Effector memory CD8-positive, alpha-beta T cell (primary cell): ENCODE measurements around the gene SPATA2L.
"Not testable (repeated sequence)": the region's sequence is repeated elsewhere in the genome, so short reads cannot be mapped to it uniquely, and the experiment has no call there.

ENCODE experiments used
- ATAC-seq: fragments of 150-1000 bp; cut with Tn5 transposase; replicated peaks from 2 replicates; pipeline ENCODE4 v1.10.0; 2021; ENCODE audit warnings: mild to moderate bottlenecking, moderate library complexity
- DNase-seq, 3 experiments: peaks; one replicate each; pipeline ENCODE4 v3.0.0; 2021
- H3K27ac Mint-ChIP-seq, 2 donors: one replicate each; pipeline ENCODE4 v1.8.0; 2022; ENCODE audit warnings: mild to moderate bottlenecking in 2 of 2, mixed read lengths in 2 of 2, moderate library complexity in 2 of 2
- H3K27me3 Mint-ChIP-seq, 2 donors: one replicate each; pipeline ENCODE4 v1.8.0; 2022; ENCODE audit warnings: mixed read lengths in 2 of 2
- H3K36me3 Mint-ChIP-seq: one replicate; pipeline ENCODE4 v1.8.0; 2022; ENCODE audit warnings: mild to moderate bottlenecking, moderate library complexity, mixed read lengths; ENCODE audit not compliant: insufficient read depth
- H3K4me1 Mint-ChIP-seq, 2 donors: one replicate each; pipeline ENCODE4 v1.8.0; 2022; ENCODE audit warnings: low read depth in 2 of 2, mixed read lengths in 2 of 2
- H3K4me3 Mint-ChIP-seq, 2 donors: one replicate each; pipeline ENCODE4 v1.8.0; 2022; ENCODE audit warnings: mild to moderate bottlenecking in 2 of 2, mixed read lengths in 2 of 2, moderate library complexity in 2 of 2
- H3K9me3 Mint-ChIP-seq, 2 donors: one replicate each; pipeline ENCODE4 v1.8.0; 2022; ENCODE audit warnings: mixed read lengths in 2 of 2

The SPATA2L gene

DNA sequence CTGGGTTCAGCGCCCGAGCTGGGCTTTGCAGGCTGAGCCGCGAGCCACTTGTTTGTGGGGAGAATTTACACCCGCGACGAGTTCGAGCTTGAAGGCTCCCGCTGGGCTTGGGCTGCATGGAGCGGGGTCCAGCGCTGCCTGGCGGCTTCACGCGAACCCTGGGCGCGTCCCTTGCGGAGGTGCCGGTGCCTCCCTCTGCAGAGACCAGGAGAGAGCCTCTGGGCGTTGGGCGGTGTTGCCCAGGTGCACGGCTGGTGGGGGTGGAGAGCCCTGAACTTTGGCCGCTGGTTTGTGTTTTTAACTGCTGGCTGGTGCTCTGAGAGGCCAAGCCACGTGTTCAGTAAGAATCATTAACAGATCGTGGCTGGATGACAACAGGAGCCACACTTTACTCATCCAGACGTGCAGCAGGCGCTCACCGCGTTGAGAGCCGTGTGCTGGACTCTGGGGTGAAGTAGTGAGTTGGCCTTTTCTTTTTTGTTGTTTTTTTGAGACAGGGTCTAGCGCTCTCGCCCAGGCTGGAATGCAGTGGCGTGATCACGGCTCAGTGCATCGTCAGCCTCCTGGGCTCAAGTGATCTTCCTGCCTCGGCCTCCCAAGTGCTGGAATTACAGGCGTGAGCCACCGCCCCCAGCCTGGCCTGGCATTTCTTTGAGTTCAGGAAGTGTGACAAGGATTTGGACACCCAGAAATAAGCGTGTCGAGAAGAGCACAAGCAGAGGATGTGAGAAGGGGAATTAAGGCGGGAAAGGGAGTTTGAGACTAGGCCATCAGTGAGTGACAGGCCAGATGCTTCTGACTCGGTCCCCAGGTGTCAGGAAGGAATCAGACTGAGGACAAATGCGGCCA lies 14.2 kb downstream of the SPATA2L start:
- Mint-ChIP-seq H3K4me1 (peaks cover 12 to 16% of the 10 kb centered on the region in 2 donors), H3K4me3 (peak overlapping the region; percentile 92), H3K36me3 (peaks cover 26% of the 10 kb centered on the region), H3K27me3 (no peaks in the 10 kb centered on the region), H3K27ac (peak overlapping the region; percentile 88 to 95), H3K9me3 (no peaks in the 10 kb centered on the region)
- ATAC-seq (peak; percentile 53), DNase-seq (no peak)

- H3K4me3 Mint-ChIP-seq = peak within 1 kb of the TSS; percentile 92
- H3K27ac Mint-ChIP-seq = peak within 1 kb of the TSS; percentile 88 to 95
- H3K36me3 Mint-ChIP-seq = peaks cover 22% of the 10 kb centered on the region
- peak; percentile 83 to 91 (median 91) for DNase-seq
- no peaks in the 10 kb centered on the region for H3K27me3 Mint-ChIP-seq
- peak; percentile 86 for ATAC-seq
- no peaks in the 10 kb centered on the region for H3K9me3 Mint-ChIP-seq
- H3K4me1 Mint-ChIP-seq = peaks cover 12 to 16% of the 10 kb centered on the region in 2 donors
Observed at GRCh38 chr16:89686520-89687091, 14.9 kb downstream of the SPATA2L start, which contains the start of gene CDK10. Gene CDK10, plus strand, starts transcription at chr16:89686689. Its CDS starts 22 bp downstream, at chr16:89686711.

GRCh38 chr16:89685916-89686315 lies 15.6 kb downstream of the SPATA2L start:
- Mint-ChIP-seq H3K4me1 (peaks cover 12 to 16% of the 10 kb centered on the region in 2 donors), H3K4me3 (peak overlapping the region; percentile 92), H3K27me3 (no peaks in the 10 kb centered on the region), H3K27ac (peak overlapping the region in 1 of 2 donors; percentile 95), H3K9me3 (no peaks in the 10 kb centered on the region), H3K36me3 (peaks cover 15% of the 10 kb centered on the region)
- ATAC-seq (no peak), DNase-seq (no peak)

DNA sequence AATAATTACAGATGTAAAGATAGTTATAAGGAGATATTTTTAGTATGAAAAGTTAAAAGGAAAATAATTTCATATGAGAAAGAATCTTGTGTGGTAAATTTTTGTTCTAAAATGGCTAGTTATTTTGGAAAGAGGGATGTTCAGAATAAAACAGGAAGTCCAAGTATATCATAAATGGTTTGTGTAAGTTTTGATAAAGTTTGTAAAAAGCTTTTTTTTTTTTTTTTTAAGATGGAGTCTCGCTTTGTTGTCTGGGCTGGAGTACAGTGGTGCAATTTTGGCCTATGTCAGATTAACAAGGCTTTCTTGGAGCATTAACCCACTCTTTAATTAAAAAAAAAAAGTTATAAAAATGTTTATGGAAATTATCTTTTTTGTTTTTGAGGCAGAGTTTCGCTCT lies 23.2 kb downstream of the SPATA2L start:
- H3K27me3 Mint-ChIP-seq = no peaks in the 10 kb centered on the region
- H3K36me3 Mint-ChIP-seq = no peaks in the 10 kb centered on the region
- no peak overlapping the region for H3K27ac Mint-ChIP-seq
- no peaks in the 10 kb centered on the region for H3K4me1 Mint-ChIP-seq
- no peak for DNase-seq
- no peak overlapping the region for H3K4me3 Mint-ChIP-seq
- ATAC-seq = no peak
- H3K9me3 Mint-ChIP-seq = no peaks in the 10 kb centered on the region

DNA sequence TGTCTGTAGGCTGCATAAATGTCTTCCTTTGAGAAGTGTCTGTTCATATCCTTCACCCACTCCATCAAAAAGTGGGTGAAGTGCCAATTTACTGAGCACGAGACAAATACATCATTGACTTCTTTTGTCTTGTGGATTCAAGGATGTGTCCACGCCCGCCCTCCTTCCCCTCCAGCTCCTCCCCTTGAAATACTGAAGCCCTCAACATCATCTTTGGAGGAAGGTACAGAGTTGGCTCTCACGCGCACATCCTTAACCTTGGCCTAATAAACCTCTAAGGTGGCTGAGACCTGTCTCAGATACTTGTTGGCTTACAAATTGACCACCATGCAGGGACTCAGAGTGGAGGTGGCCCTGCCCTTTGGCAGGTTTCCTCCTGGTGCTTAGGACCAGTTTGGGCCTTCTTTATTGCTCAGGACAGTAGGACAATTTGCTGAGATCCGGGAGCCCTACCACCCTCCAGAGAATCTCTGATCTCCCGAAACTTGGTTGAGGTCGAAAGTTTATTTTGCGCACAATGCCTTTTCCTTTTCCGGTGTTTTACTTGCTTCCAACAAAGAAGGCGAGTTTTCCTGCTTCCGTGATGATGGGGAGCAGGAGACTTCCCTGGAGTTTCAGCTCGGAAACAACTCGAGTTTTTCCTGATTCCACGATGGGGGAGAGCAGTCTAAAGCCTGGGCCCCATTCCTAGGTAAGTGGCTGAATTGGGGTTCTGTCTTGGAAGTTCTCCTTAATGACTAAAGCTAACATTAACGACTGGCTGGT lies 29.1 kb downstream of the SPATA2L start:
- Mint-ChIP-seq H3K9me3 (no peaks in the 10 kb centered on the region), H3K36me3 (no peaks in the 10 kb centered on the region), H3K4me1 (no peaks in the 10 kb centered on the region), H3K27me3 (no peaks in the 10 kb centered on the region), H3K27ac (no peak overlapping the region), H3K4me3 (no peak overlapping the region)
- no peak for DNase-seq
- no peak for ATAC-seq

DNA sequence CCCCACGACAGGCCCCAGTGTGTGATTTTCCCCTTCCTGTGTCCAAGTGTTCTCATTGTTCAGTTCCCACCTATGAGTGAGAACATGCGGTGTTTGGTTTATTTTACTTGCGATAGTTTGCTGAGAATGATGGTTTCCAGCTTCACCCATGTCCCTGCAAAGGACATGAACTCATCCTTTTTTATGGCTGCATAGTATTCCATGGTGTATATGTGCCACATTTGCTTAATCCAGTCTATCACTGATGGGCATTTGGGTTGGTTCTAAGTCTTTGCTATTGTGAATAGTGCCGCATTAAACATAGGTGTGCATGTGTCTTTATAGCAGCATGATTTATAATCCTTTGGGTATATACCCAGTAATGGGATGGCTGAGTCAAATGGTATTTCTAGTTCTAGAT lies 29.9 kb downstream of the SPATA2L start:
- H3K27ac Mint-ChIP-seq, H3K4me1 Mint-ChIP-seq, H3K36me3 Mint-ChIP-seq, H3K9me3 Mint-ChIP-seq, ATAC-seq, DNase-seq, H3K4me3 Mint-ChIP-seq, H3K27me3 Mint-ChIP-seq: not testable (repeated sequence)

GRCh38 chr16:89670496-89671431 lies 30.7 kb downstream of the SPATA2L start:
- H3K27me3 Mint-ChIP-seq = no peaks in the 10 kb centered on the region
- DNase-seq = no peak
- H3K36me3 Mint-ChIP-seq = no peaks in the 10 kb centered on the region
- ATAC-seq = no peak
- H3K4me1 Mint-ChIP-seq = peaks cover 0 to 3% of the 10 kb centered on the region in 2 donors
- H3K4me3 Mint-ChIP-seq = no peak overlapping the region
- no peak overlapping the region for H3K27ac Mint-ChIP-seq
- no peaks in the 10 kb centered on the region for H3K9me3 Mint-ChIP-seq

- H3K4me1 Mint-ChIP-seq = peaks cover 0 to 3% of the 10 kb centered on the region in 2 donors
- DNase-seq (no peak), ATAC-seq (no peak)
- H3K4me3 Mint-ChIP-seq = no peak overlapping the region
- H3K9me3 Mint-ChIP-seq = no peaks in the 10 kb centered on the region
- no peaks in the 10 kb centered on the region for H3K36me3 Mint-ChIP-seq
- no peak overlapping the region for H3K27ac Mint-ChIP-seq
- H3K27me3 Mint-ChIP-seq = no peaks in the 10 kb centered on the region
Observed at GRCh38 chr16:89669755-89670154, 31.8 kb downstream of the SPATA2L start.

DNA sequence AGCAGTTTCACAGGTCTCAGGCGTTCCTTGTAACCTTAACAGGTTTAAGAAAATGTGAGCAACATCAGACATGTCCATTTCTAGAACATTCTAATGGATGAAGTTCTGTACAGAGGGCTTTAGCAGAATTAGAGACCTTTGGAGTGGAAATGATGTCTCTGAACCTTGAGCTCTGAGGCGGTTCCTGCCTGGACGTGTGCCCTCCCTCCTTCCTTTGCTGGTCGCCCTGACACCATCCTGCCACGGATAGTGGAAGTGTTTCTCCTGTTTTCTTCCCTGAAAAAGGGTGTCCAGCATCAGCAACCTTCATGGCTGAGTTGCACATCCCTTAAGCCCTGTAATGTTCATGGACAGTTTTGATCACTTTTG lies 32.7 kb downstream of the SPATA2L start:
- no peak overlapping the region for H3K27ac Mint-ChIP-seq

DNA sequence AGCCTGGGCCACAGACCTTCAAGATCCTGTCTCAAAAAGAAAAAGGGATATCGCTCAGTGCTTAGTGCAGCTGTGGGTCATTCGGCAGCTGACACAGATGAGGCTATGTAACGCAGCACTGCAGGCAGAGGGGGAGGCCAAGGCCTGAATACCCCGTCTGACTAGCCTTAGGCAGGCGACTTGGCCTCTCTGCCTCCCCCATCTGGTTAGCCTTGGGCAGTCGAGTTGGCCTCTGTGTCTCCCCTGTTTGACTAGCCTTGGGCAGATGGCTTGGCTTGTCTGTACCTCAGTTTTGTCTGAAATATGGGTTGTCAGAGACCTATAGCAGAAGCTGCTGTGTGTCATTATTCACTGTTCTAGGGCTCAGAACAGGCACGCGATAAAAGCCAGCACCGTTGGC lies 33.9 kb downstream of the SPATA2L start:
- Mint-ChIP-seq H3K27ac (no peak overlapping the region), H3K4me1 (peaks cover 0 to 3% of the 10 kb centered on the region in 2 donors), H3K27me3 (no peaks in the 10 kb centered on the region), H3K36me3 (peaks cover 6% of the 10 kb centered on the region), H3K4me3 (no peak overlapping the region), H3K9me3 (no peaks in the 10 kb centered on the region)
- ATAC-seq (no peak), DNase-seq (no peak)

More for the DNA sequence above, 32.7 kb downstream of the SPATA2L start:
- no peak for DNase-seq
- Mint-ChIP-seq H3K4me3 (no peak overlapping the region), H3K9me3 (no peaks in the 10 kb centered on the region), H3K4me1 (peaks cover 0 to 3% of the 10 kb centered on the region in 2 donors), H3K36me3 (peaks cover 4% of the 10 kb centered on the region), H3K27me3 (no peaks in the 10 kb centered on the region)
- ATAC-seq = no peak

GRCh38 chr16:89667000-89667399 lies 34.5 kb downstream of the SPATA2L start:
- H3K27ac Mint-ChIP-seq, ATAC-seq, H3K4me1 Mint-ChIP-seq, H3K4me3 Mint-ChIP-seq, DNase-seq, H3K27me3 Mint-ChIP-seq, H3K9me3 Mint-ChIP-seq: not testable (repeated sequence)
- H3K36me3 Mint-ChIP-seq = peaks cover 12% of the 10 kb centered on the region

DNA sequence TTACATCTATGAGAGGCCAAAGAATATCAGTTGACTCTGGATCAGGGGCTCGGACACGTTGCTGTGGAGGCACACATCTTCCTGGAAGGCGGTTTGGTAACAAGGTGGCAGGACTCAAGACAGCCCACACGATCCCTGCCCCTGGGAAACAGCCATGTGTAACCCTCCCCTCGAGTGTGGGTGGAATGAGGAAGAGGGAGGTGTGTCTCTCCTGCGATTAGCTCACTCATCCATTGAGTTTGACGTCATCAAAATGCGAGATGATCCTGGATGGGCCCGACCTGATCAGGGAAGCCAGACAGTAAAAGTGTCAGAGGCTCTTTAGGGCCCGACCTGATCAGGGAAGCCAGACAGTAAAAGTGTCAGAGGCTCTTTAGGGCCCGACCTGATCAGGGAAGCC lies 37.3 kb downstream of the SPATA2L start:
- peaks cover 27% of the 10 kb centered on the region for H3K36me3 Mint-ChIP-seq
- H3K27ac Mint-ChIP-seq, H3K4me3 Mint-ChIP-seq: not testable (repeated sequence)

DNA sequence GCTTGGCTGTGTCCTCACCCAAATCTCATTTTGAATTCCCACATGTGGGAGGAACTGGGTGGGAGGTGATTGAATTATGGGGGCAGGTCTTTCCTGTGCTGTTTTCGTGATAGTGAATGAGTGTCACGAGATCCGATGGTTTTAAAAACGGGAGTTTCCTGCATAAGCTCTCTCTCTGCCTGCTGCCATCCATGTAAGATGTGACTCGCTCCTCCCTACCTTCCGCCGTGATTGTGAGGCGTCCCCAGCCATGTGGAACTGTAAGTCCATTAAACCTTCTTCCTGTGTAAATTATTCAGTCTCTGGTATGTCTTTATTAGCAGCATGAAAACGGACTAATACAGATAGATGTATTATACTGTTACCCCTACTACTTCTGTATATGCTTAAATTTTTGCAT lies 40.3 kb downstream of the SPATA2L start:
- DNase-seq = no peak
- ATAC-seq = no peak
- no peaks in the 10 kb centered on the region for H3K9me3 Mint-ChIP-seq
- no peak overlapping the region for H3K4me3 Mint-ChIP-seq
- no peak overlapping the region for H3K27ac Mint-ChIP-seq
- peaks cover 13 to 19% of the 10 kb centered on the region in 2 donors for H3K4me1 Mint-ChIP-seq
- peaks cover 42% of the 10 kb centered on the region for H3K36me3 Mint-ChIP-seq
- H3K27me3 Mint-ChIP-seq = no peaks in the 10 kb centered on the region

More for the DNA sequence above, 37.3 kb downstream of the SPATA2L start:
- H3K9me3 Mint-ChIP-seq, ATAC-seq, H3K4me1 Mint-ChIP-seq, DNase-seq, H3K27me3 Mint-ChIP-seq: not testable (repeated sequence)
